Vagina (tissue), 2 donors: ENCODE measurements around the gene CARD8.

ENCODE experiments used
- CTCF ChIP-seq, 3 experiments: fragments of 450-650 bp in 2 of 3; fragments of 200-600 bp in 1 of 3; sonication (generic) in 1 of 3; IDR thresholded peaks; one replicate each; pipeline ENCODE4 v1.5.1; 2017 to 2019; ENCODE audit warnings: antibody characterized with exemption in 3 of 3, mild to moderate bottlenecking in 2 of 3, moderate library complexity in 2 of 3
- POLR2AphosphoS5 ChIP-seq, 2 donors: sonication (generic); formaldehyde crosslinking; IDR thresholded peaks; one replicate each; pipeline ENCODE4 v1.9.0; 2017; ENCODE audit warnings: antibody characterized with exemption in 2 of 2, mild to moderate bottlenecking in 2 of 2, low read depth in 1 of 2; ENCODE audit not compliant: insufficient read depth in 1 of 2

DNA sequence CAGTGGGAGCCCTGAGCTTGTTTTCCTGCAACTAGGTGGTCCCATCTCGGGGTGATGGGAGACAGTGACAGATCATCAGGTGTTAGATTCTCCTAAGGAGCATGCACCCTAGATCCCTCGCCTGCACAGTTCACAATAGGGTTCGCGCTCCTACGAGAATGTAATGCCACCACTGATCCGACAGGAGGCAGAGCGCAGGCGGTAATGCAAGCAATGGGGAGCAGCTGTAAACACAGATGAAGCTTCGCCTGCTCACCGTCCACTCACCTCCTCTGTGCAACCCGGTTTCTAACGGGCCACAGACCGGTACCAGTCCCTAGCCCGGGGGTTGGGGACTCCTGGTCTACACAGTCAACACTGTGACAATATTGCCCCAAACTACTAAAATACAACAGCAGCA, 38.8 kb downstream of the CARD8 start:
- TF ChIP-seq CTCF (IDR thresholded peaks at IDR 0.05) (no peak), POLR2AphosphoS5 (IDR thresholded peaks at IDR 0.05; ENCODE audit: insufficient read depth in 1 of 2, low read depth in 1 of 2) (no peak)
